ENCODE results near the gene EHD4. TPM values are rescaled to one million over a fixed set of nuclear protein-coding genes. Genes with fewer than 3 reads are reported as not detected.

The EHD4 gene
- polyA plus RNA-seq, 2 of the 4 experiments (the other 2 are of a cell fraction) = 8.2 to 9.0 TPM

DNA sequence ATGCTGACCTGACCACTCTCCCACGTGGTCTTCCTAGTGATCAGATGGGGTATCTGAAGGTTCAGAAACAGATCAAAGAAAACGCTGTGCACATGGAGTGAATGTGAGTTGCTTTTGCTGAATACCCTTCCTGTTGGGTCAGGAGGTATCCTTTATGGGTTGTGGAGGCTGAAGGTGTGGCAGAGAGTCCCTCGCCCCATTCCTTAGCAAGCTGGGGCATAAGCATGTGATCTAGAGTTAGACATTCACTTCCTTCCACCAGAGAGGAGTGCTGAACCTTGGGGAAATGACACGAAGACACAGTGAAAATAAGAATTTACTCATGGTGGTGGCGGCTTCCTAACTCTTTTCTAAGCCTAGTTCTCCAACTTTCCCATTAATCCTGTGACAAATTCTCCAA lies 50.7 kb downstream of the EHD4 start:
- whole genome bisulfite sequencing (ENCODE audit: missing lambda C conversion rate) = 85% methylated on average over 5 of the region's 5 CpGs
- no peak for FAIRE-seq
- no peak for ATAC-seq
- CTCF ChIA-PET = interaction anchor here (0.9 kb wide), 1 partner anchor 9 kb away, joined by 3 read pairs; no protein-coding TSS in a partner anchor
- POLR2A ChIA-PET = no interaction called here
- Histone ChIP-seq H3K4me1 (peaks cover 56% of the 10 kb centered on the region), H3K9me3 (no peaks in the 10 kb centered on the region), H3K27ac (no peak overlapping the region), H3K4me3 (no peak overlapping the region), H3K4me2 (no peak overlapping the region)
- no peak for DNase-seq (ENCODE audit: low read depth in 1 of 2, low spot score in 1 of 2)
- TF ChIP-seq KDM1A (IDR thresholded peaks at IDR 0.05; ENCODE audit: low read depth) (no peak), HEYL (CRISPR knock-in tag; IDR thresholded peaks at IDR 0.05) (no peak), FOSL2 (IDR thresholded peaks at IDR 0.05) (no peak), FOSL2 (CRISPR knock-in tag; IDR thresholded peaks at IDR 0.05) (no peak), NPAS2 (CRISPR knock-in tag; IDR thresholded peaks at IDR 0.05; ENCODE audit: borderline replicate concordance) (no peak), EHF (CRISPR knock-in tag; IDR thresholded peaks at IDR 0.05) (no peak), RCOR1 (IDR thresholded peaks at IDR 0.05; ENCODE audit: low read depth, low read length) (no peak), HOXB13 (CRISPR knock-in tag; IDR thresholded peaks at IDR 0.05; ENCODE audit: low read depth) (no peak), ZC3H11A (IDR thresholded peaks at IDR 0.05) (no peak), CHD4 (IDR thresholded peaks at IDR 0.05; ENCODE audit: borderline replicate concordance) (no peak), ZNF302 (CRISPR knock-in tag; IDR thresholded peaks at IDR 0.05) (no peak), RAD21 (conservative IDR thresholded peaks at IDR 0.05 in 1 of 2, IDR thresholded peaks at IDR 0.05 in 1 of 2) (no peak), CBX8 (IDR thresholded peaks at IDR 0.05) (no peak), CEBPB (IDR thresholded peaks at IDR 0.05) (no peak), FOXS1 (CRISPR knock-in tag; IDR thresholded peaks at IDR 0.05) (no peak), CBX2 (IDR thresholded peaks at IDR 0.05; ENCODE audit: borderline replicate concordance, low read depth) (no peak), POLR2A (IDR thresholded peaks at IDR 0.05; ENCODE audit: low read length) (no peak)
- TF ChIP-seq, protein P1, sequence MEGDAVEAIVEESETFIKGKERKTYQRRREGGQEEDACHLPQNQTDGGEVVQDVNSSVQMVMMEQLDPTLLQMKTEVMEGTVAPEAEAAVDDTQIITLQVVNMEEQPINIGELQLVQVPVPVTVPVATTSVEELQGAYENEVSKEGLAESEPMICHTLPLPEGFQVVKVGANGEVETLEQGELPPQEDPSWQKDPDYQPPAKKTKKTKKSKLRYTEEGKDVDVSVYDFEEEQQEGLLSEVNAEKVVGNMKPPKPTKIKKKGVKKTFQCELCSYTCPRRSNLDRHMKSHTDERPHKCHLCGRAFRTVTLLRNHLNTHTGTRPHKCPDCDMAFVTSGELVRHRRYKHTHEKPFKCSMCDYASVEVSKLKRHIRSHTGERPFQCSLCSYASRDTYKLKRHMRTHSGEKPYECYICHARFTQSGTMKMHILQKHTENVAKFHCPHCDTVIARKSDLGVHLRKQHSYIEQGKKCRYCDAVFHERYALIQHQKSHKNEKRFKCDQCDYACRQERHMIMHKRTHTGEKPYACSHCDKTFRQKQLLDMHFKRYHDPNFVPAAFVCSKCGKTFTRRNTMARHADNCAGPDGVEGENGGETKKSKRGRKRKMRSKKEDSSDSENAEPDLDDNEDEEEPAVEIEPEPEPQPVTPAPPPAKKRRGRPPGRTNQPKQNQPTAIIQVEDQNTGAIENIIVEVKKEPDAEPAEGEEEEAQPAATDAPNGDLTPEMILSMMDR (IDR thresholded peaks at IDR 0.05) = no peak
- TF ChIP-seq, protein P2, sequence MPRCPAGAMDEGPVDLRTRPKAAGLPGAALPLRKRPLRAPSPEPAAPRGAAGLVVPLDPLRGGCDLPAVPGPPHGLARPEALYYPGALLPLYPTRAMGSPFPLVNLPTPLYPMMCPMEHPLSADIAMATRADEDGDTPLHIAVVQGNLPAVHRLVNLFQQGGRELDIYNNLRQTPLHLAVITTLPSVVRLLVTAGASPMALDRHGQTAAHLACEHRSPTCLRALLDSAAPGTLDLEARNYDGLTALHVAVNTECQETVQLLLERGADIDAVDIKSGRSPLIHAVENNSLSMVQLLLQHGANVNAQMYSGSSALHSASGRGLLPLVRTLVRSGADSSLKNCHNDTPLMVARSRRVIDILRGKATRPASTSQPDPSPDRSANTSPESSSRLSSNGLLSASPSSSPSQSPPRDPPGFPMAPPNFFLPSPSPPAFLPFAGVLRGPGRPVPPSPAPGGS (IDR thresholded peaks at IDR 0.05) = no peak
- TF ChIP-seq, protein P3, sequence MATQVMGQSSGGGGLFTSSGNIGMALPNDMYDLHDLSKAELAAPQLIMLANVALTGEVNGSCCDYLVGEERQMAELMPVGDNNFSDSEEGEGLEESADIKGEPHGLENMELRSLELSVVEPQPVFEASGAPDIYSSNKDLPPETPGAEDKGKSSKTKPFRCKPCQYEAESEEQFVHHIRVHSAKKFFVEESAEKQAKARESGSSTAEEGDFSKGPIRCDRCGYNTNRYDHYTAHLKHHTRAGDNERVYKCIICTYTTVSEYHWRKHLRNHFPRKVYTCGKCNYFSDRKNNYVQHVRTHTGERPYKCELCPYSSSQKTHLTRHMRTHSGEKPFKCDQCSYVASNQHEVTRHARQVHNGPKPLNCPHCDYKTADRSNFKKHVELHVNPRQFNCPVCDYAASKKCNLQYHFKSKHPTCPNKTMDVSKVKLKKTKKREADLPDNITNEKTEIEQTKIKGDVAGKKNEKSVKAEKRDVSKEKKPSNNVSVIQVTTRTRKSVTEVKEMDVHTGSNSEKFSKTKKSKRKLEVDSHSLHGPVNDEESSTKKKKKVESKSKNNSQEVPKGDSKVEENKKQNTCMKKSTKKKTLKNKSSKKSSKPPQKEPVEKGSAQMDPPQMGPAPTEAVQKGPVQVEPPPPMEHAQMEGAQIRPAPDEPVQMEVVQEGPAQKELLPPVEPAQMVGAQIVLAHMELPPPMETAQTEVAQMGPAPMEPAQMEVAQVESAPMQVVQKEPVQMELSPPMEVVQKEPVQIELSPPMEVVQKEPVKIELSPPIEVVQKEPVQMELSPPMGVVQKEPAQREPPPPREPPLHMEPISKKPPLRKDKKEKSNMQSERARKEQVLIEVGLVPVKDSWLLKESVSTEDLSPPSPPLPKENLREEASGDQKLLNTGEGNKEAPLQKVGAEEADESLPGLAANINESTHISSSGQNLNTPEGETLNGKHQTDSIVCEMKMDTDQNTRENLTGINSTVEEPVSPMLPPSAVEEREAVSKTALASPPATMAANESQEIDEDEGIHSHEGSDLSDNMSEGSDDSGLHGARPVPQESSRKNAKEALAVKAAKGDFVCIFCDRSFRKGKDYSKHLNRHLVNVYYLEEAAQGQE (IDR thresholded peaks at IDR 0.05) = no peak

DNA sequence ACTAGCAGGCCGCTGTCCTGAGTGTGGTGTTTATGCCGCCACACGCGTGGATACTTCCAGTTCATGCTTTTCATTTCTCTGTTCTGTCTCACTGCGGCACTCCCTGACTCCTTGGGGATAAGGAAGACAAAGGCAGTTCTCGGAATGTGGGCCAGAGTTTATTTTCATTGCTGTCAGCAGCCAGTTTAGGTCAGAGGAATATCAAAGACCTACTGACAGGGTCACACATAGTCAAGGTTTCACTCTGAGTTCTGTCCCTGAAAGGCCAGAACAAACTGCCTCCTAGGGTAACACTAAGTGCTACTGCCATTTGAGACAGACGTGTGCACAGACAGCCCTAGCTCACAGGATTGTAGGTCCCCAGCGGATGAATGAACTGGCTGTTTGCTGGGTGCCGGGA lies 51.2 kb downstream of the EHD4 start:
- POLR2A ChIA-PET = no interaction called here

More for the DNA sequence above, 51.2 kb downstream of the EHD4 start:
- no peak overlapping the region for H3K4me2 ChIP-seq
- H3K4me1 ChIP-seq = peaks cover 51% of the 10 kb centered on the region
- no peak for TF ChIP-seq EHF (CRISPR knock-in tag; IDR thresholded peaks at IDR 0.05)
- no peak for TF ChIP-seq JUNB (IDR thresholded peaks at IDR 0.05)
- TF ChIP-seq NR3C1 (IDR thresholded peaks at IDR 0.05) = no peak
- no peak for TF ChIP-seq CBX8 (IDR thresholded peaks at IDR 0.05)
- TF ChIP-seq, protein P3 (IDR thresholded peaks at IDR 0.05) = no peak
- TF ChIP-seq FOSB (CRISPR knock-in tag; IDR thresholded peaks at IDR 0.05) = no peak
- no peak for TF ChIP-seq HDAC2 (IDR thresholded peaks at IDR 0.05)
- no peak for TF ChIP-seq HOXB5 (CRISPR knock-in tag; IDR thresholded peaks at IDR 0.05)
- no peak for TF ChIP-seq RFX5 (IDR thresholded peaks at IDR 0.05)
- no peak for TF ChIP-seq ESRRA (IDR thresholded peaks at IDR 0.05; ENCODE audit: borderline replicate concordance, low read length)
- no peak for TF ChIP-seq SMC3 (IDR thresholded peaks at IDR 0.05)
- CTCF ChIA-PET = interaction anchor here (0.9 kb wide), 1 partner anchor 10 kb away, joined by 3 read pairs; no protein-coding TSS in a partner anchor
- no peak overlapping the region for H3K27ac ChIP-seq
- ATAC-seq (no peak), FAIRE-seq (no peak), DNase-seq (ENCODE audit: low read depth in 1 of 2, low spot score in 1 of 2) (no peak)
- H3K4me3 ChIP-seq = no peak overlapping the region
- no peaks in the 10 kb centered on the region for H3K9me3 ChIP-seq
- 96% methylated on average over 9 of the region's 9 CpGs for WGBS (ENCODE audit: missing lambda C conversion rate)

All from A549 (cell line).